ENCODE data around the gene CBX1. TPM values are rescaled to one million over a fixed set of nuclear protein-coding genes. Genes with fewer than 3 reads are reported as not detected.

Gene CBX1
- polyA plus RNA-seq, 1 donor from 2014 or later = 363 TPM

DNA sequence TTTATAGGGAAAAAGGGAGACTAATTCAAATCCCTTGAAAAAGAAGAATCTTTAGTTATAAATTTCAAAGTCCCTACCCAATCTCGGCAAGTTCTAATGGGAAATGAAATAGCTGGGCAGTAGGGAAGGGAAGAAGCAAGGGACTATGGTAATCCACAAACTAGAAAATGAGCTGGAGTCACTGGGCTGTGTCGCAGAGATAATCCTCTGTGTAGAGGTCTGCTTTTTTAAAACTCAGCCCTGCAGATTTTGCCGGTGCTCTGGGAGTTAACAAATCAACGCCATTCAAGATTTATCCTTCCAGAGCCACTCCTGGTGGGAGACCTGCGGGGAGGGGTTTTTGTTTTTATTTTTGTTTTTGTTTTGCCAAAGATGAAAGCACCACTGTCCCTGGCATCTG lies 27.1 kb upstream of the CBX1 start:
- Histone ChIP-seq H3K9me3 (ENCODE audit: low read length) (no peaks in the 10 kb centered on the region), H3K4me3 (ENCODE audit: low read length) (no peak overlapping the region), H3K79me2 (replicated peaks; ENCODE audit: insufficient read depth, low read length) (no peaks in the 10 kb centered on the region), H3K27ac (ENCODE audit: low read length) (no peak overlapping the region), H3K36me3 (ENCODE audit: insufficient read depth, low read length) (no peaks in the 10 kb centered on the region), H2AFZ (ENCODE audit: low read depth, low read length) (no peak overlapping the region), H3K9me2 (ENCODE audit: insufficient read depth, low read length) (no peaks in the 10 kb centered on the region), H3K4me2 (ENCODE audit: low read length) (no peak overlapping the region), H3F3A (ENCODE audit: insufficient read depth, low read length, poor library complexity, severe bottlenecking) (no peaks in the 10 kb centered on the region), H4K20me1 (ENCODE audit: insufficient read depth) (no peaks in the 10 kb centered on the region), H3K27me3 (ENCODE audit: insufficient read depth, low read depth, low read length) (no peaks in the 10 kb centered on the region), H3K9ac (ENCODE audit: low read length) (no peak overlapping the region)
- TF ChIP-seq RAD21 (conservative IDR thresholded peaks at IDR 0.05) (no peak), MXI1 (conservative IDR thresholded peaks at IDR 0.05; ENCODE audit: poor library complexity, severe bottlenecking) (no peak), EZH2 (IDR thresholded peaks at IDR 0.05; ENCODE audit: borderline replicate concordance, insufficient read depth, low read length, poor library complexity, severe bottlenecking) (no peak), SMC3 (conservative IDR thresholded peaks at IDR 0.05; ENCODE audit: poor library complexity) (no peak), EP300 (conservative IDR thresholded peaks at IDR 0.05; ENCODE audit: poor library complexity, severe bottlenecking) (no peak), TAF1 (IDR thresholded peaks at IDR 0.05; ENCODE audit: low read depth) (no peak), POLR2AphosphoS5 (IDR thresholded peaks at IDR 0.05) (no peak)
- TF ChIP-seq, protein P1, sequence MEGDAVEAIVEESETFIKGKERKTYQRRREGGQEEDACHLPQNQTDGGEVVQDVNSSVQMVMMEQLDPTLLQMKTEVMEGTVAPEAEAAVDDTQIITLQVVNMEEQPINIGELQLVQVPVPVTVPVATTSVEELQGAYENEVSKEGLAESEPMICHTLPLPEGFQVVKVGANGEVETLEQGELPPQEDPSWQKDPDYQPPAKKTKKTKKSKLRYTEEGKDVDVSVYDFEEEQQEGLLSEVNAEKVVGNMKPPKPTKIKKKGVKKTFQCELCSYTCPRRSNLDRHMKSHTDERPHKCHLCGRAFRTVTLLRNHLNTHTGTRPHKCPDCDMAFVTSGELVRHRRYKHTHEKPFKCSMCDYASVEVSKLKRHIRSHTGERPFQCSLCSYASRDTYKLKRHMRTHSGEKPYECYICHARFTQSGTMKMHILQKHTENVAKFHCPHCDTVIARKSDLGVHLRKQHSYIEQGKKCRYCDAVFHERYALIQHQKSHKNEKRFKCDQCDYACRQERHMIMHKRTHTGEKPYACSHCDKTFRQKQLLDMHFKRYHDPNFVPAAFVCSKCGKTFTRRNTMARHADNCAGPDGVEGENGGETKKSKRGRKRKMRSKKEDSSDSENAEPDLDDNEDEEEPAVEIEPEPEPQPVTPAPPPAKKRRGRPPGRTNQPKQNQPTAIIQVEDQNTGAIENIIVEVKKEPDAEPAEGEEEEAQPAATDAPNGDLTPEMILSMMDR (IDR thresholded peaks at IDR 0.05; ENCODE audit: poor library complexity, severe bottlenecking) = no peak
- TF ChIP-seq, protein P2, sequence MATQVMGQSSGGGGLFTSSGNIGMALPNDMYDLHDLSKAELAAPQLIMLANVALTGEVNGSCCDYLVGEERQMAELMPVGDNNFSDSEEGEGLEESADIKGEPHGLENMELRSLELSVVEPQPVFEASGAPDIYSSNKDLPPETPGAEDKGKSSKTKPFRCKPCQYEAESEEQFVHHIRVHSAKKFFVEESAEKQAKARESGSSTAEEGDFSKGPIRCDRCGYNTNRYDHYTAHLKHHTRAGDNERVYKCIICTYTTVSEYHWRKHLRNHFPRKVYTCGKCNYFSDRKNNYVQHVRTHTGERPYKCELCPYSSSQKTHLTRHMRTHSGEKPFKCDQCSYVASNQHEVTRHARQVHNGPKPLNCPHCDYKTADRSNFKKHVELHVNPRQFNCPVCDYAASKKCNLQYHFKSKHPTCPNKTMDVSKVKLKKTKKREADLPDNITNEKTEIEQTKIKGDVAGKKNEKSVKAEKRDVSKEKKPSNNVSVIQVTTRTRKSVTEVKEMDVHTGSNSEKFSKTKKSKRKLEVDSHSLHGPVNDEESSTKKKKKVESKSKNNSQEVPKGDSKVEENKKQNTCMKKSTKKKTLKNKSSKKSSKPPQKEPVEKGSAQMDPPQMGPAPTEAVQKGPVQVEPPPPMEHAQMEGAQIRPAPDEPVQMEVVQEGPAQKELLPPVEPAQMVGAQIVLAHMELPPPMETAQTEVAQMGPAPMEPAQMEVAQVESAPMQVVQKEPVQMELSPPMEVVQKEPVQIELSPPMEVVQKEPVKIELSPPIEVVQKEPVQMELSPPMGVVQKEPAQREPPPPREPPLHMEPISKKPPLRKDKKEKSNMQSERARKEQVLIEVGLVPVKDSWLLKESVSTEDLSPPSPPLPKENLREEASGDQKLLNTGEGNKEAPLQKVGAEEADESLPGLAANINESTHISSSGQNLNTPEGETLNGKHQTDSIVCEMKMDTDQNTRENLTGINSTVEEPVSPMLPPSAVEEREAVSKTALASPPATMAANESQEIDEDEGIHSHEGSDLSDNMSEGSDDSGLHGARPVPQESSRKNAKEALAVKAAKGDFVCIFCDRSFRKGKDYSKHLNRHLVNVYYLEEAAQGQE (IDR thresholded peaks at IDR 0.05; ENCODE audit: borderline replicate concordance) = no peak

DNA sequence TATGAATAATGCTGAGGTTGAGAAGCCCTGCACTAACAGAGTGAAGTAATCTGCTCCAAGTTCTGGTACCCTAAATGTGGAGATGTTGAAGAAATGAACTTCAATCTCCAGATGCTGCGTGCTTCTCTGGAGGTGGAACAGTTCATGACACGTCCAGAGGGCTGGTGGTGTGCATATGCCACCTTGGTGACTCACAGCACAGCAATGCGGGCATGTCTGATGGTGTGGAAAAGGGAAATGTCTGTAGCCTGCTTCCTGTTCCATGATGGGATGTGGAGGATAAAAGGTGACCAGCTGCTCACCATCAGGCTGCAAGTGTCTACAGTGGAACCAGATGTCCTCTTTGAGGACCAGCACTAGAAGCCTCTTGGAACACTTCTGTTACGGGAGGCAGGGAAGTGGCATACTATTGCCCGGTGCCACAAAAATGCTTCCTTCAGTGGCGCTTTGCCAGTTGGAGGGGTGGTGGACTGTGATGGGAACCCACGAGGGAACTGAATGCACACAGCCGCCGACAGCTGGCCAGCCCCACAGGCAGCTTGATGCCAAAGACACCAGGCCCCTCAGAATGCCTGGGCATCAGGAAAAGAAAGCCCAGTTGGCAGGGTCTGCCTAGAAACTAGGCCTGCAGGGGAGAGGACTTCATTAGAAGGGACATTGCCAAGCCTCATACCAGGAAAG lies 26.2 kb upstream of the CBX1 start:
- Histone ChIP-seq H3K4me3 (ENCODE audit: low read length) (no peak overlapping the region), H3K27ac (ENCODE audit: low read length) (no peak overlapping the region), H2AFZ (ENCODE audit: low read depth, low read length) (no peak overlapping the region)

More for the DNA sequence above, 26.2 kb upstream of the CBX1 start:
- no peaks in the 10 kb centered on the region for H3K27me3 ChIP-seq (ENCODE audit: insufficient read depth, low read depth, low read length)
- no peaks in the 10 kb centered on the region for H4K20me1 ChIP-seq (ENCODE audit: insufficient read depth)
- H3K9ac ChIP-seq (ENCODE audit: low read length) = no peak overlapping the region
- no peaks in the 10 kb centered on the region for H3K9me3 ChIP-seq (ENCODE audit: low read length)
- H3F3A ChIP-seq (ENCODE audit: insufficient read depth, low read length, poor library complexity, severe bottlenecking) = no peaks in the 10 kb centered on the region
- no peak overlapping the region for H3K4me2 ChIP-seq (ENCODE audit: low read length)
- no peaks in the 10 kb centered on the region for H3K36me3 ChIP-seq (ENCODE audit: insufficient read depth, low read length)
- TF ChIP-seq, protein P2 (IDR thresholded peaks at IDR 0.05; ENCODE audit: borderline replicate concordance) = no peak
- TF ChIP-seq TAF1 (IDR thresholded peaks at IDR 0.05; ENCODE audit: low read depth) = no peak
- TF ChIP-seq POLR2AphosphoS5 (IDR thresholded peaks at IDR 0.05) = no peak
- no peak for TF ChIP-seq EZH2 (IDR thresholded peaks at IDR 0.05; ENCODE audit: borderline replicate concordance, insufficient read depth, low read length, poor library complexity, severe bottlenecking)
- TF ChIP-seq EP300 (conservative IDR thresholded peaks at IDR 0.05; ENCODE audit: poor library complexity, severe bottlenecking) = no peak
- TF ChIP-seq, protein P1 (IDR thresholded peaks at IDR 0.05; ENCODE audit: poor library complexity, severe bottlenecking) = no peak
- no peak for TF ChIP-seq RAD21 (conservative IDR thresholded peaks at IDR 0.05)
- TF ChIP-seq SMC3 (conservative IDR thresholded peaks at IDR 0.05; ENCODE audit: poor library complexity) = no peak
- no peak for TF ChIP-seq MXI1 (conservative IDR thresholded peaks at IDR 0.05; ENCODE audit: poor library complexity, severe bottlenecking)
- H3K9me2 ChIP-seq (ENCODE audit: insufficient read depth, low read length) = no peaks in the 10 kb centered on the region
- H3K79me2 ChIP-seq (replicated peaks; ENCODE audit: insufficient read depth, low read length) = no peaks in the 10 kb centered on the region

Data from neural cell (in vitro differentiated cells).